Measurements from ENCODE around the gene GMIP. TPM values are rescaled to one million over a fixed set of nuclear protein-coding genes. Genes with fewer than 3 reads are reported as not detected.

Gene GMIP
- total RNA-seq, 2 experiments from 2014 or later, result 30.1 to 48.7 TPM

GRCh38 chr19:19657397-19657783 is 13.9 kb upstream of the GMIP start:
- H3K79me2 ChIP-seq (ENCODE audit: insufficient read depth, low read depth, low read length), result peaks cover 16% of the 10 kb centered on the region
- no TSS peak for BruUV-seq (replicated peaks)
- POLR2A ChIA-PET, result no interaction called here

DNA sequence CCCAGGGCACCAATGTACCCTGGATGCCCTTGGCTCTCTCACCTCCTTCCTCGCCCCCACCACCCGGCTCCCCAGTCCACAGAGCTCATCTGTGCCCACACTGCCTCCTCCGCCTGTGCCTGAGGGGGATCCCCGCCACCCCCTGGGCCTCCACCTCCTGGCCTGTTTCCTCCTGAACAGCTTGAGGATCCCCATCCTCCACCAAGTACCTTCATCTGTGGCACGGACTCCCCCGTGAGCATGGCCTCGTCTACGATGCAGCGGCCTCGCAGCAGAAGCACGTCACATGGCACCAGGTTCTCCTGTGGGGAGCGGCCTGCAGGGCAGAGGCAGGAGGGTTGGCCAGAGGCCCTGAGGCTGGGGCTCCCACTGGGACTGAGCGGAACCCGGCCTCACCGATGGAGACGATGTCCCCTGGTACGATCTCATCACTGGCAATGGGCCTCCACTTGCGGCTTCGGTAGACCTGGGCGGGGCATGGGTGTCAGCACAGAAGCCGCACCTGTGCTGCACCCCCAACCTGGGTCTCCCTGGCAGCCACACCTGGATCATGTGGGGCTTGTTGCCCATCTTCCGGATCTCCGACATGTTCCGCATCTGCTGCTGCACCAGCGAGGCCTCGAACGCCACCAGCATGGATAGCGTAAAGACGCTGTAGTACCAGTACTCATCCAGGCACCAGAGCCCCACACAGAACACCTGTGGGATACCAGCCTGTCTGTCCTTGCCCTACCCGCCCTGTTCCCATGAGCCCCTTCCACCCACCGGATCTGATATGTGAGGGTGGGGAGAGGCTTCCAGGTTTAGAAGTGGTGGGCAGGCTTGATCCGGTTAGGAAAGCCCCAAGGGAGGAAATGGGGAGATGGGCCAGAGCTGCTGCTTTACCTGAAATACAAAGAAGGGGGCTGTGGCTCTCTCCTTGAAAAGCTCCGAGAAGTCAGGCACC is 13.3 kb upstream of the GMIP start:
- peaks cover 7% of the 10 kb centered on the region; the same call in 1 of the 2 replicates for H4K20me1 ChIP-seq (ENCODE audit: insufficient read depth, low read length)
- BruUV-seq (replicated peaks), result no TSS peak
- intact Hi-C loops (cut with micrococcal nuclease; ENCODE audit: unreplicated experiment), result no loop called here
- H3K27ac ChIP-seq (ENCODE audit: low read depth, low read length, poor library complexity, severe bottlenecking), result no peak overlapping the region
- no peaks in the 10 kb centered on the region for H3K9me2 ChIP-seq (ENCODE audit: insufficient read depth, low read length)
- H3K4me2 ChIP-seq (ENCODE audit: low read length), result no peak overlapping the region
- ChIA-PET CTCF (ENCODE audit: unreplicated experiment) (no interaction called here), POLR2A (no interaction called here)
- DNase-seq (ENCODE audit: low spot score), result no peak
- H3K9me3 ChIP-seq (ENCODE audit: low read length), result no peaks in the 10 kb centered on the region
- H3K79me2 ChIP-seq (ENCODE audit: insufficient read depth, low read depth, low read length), result peaks cover 10% of the 10 kb centered on the region
- TF ChIP-seq EZH2phosphoT487 (IDR thresholded peaks at IDR 0.05; ENCODE audit: borderline replicate concordance, low read depth, low read length), result no peak
- no peak for TF ChIP-seq CTCF (conservative IDR thresholded peaks at IDR 0.05; ENCODE audit: low read length)
- H3K4me1 ChIP-seq (ENCODE audit: insufficient read depth, low read length, poor library complexity, severe bottlenecking), result peaks cover 8% of the 10 kb centered on the region
- H3K36me3 ChIP-seq (ENCODE audit: insufficient read depth, low read length), result peaks cover 92% of the 10 kb centered on the region
- H2AFZ ChIP-seq (ENCODE audit: low read length), result no peak overlapping the region
- H3K4me3 ChIP-seq (ENCODE audit: low read depth, low read length, poor library complexity, severe bottlenecking), result no peak overlapping the region

More at GRCh38 chr19:19657397-19657783, 13.9 kb upstream of the GMIP start:
- H3K9me3 ChIP-seq (ENCODE audit: low read length), result no peaks in the 10 kb centered on the region
- H4K20me1 ChIP-seq (ENCODE audit: insufficient read depth, low read length), result peaks cover 10% of the 10 kb centered on the region; the same call in 1 of the 2 replicates
- H2AFZ ChIP-seq (ENCODE audit: low read length), result no peak overlapping the region
- intact Hi-C loops (cut with micrococcal nuclease; ENCODE audit: unreplicated experiment), result no loop called here
- no peaks in the 10 kb centered on the region for H3K9me2 ChIP-seq (ENCODE audit: insufficient read depth, low read length)
- H3K27ac ChIP-seq (ENCODE audit: low read depth, low read length, poor library complexity, severe bottlenecking), result no peak overlapping the region
- peaks cover 15% of the 10 kb centered on the region for H3K4me1 ChIP-seq (ENCODE audit: insufficient read depth, low read length, poor library complexity, severe bottlenecking)
- TF ChIP-seq CTCF (conservative IDR thresholded peaks at IDR 0.05; ENCODE audit: low read length) (no peak), EZH2phosphoT487 (IDR thresholded peaks at IDR 0.05; ENCODE audit: borderline replicate concordance, low read depth, low read length) (no peak)
- peaks cover 86% of the 10 kb centered on the region for H3K36me3 ChIP-seq (ENCODE audit: insufficient read depth, low read length)
- no peak overlapping the region for H3K4me2 ChIP-seq (ENCODE audit: low read length)
- no peak overlapping the region for H3K4me3 ChIP-seq (ENCODE audit: low read depth, low read length, poor library complexity, severe bottlenecking)
- CTCF ChIA-PET (ENCODE audit: unreplicated experiment), result no interaction called here
- no peak for DNase-seq (ENCODE audit: low spot score)

All from OCI-LY7 (cell line).